HG02763 (cell line): ENCODE data around the gene OR6C6.
"Not testable (repeated sequence)": the region's sequence is repeated elsewhere in the genome, so short reads cannot be mapped to it uniquely, and the experiment has no call there.

Source experiments
- ATAC-seq: cut with Tn5 transposase; IDR thresholded peaks from one replicate; pipeline ENCODE4 v1.9.1; 2021; ENCODE audit warnings: mild to moderate bottlenecking, moderate library complexity; ENCODE audit not compliant: unreplicated experiment

Gene OR6C6

GRCh38 chr12:55296469-55296868 lies at the start of gene OR6C6:
Gene OR6C6 (minus strand): TSS chr12:55296569. CDS start chr12:55295232, 1,337 bp downstream.
- no peak for ATAC-seq

GRCh38 chr12:55336002-55336401 lies 39.6 kb upstream of the OR6C6 start:
- ATAC-seq = no peak

GRCh38 chr12:55330446-55330845 lies 34.1 kb upstream of the OR6C6 start, which contains the start of gene OR6C3:
Gene OR6C3 (plus strand): TSS chr12:55330746. CDS start chr12:55331701, 955 bp downstream.
- ATAC-seq = no peak

- not testable (repeated sequence) for ATAC-seq
Observed at GRCh38 chr12:55325801-55326200, 29.4 kb upstream of the OR6C6 start.

DNA sequence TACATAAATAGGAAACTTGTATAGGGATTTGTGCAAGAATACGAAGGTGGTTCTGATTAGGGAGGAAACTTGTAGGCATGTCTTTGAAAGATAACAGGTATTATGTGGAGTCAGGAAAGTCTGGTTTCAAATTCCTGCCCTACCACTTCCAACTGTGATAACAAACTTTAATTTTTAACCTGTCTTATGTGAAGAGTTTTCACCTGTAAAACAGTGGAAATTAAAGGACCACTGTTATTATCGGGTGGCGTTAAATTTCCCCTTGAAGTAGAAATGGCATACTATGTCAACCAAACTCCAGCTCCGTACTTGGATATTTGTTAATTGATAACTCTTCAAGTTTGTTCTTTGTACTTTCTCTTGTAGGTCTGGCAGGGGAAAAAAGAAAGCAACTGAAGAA lies 23.8 kb upstream of the OR6C6 start:
- no peak for ATAC-seq

DNA sequence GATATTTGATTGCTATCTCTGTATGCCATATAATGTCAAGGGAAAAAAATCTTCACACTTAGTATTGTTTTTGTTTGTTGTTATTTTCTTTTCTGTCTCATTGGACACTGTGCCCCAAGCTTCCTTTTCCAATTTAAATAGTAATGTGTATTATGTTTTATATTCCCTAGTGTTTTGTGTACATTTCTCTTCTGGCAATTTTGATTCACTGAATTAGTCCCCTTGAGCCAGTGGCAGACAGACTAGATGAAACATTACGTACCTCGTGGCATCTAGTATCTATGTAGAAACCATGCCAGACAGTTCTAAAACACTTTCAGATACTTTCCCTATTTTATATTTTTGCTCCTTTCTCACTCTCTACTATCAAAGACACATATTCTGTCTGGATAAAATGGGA lies 17.7 kb upstream of the OR6C6 start, which contains the start of gene OR6C1:
TSS of gene OR6C1 (plus strand) at position 301 of the 400 bp plus-strand sequence. CDS start 6,257 bp downstream, outside the sequence.
- no peak for ATAC-seq

DNA sequence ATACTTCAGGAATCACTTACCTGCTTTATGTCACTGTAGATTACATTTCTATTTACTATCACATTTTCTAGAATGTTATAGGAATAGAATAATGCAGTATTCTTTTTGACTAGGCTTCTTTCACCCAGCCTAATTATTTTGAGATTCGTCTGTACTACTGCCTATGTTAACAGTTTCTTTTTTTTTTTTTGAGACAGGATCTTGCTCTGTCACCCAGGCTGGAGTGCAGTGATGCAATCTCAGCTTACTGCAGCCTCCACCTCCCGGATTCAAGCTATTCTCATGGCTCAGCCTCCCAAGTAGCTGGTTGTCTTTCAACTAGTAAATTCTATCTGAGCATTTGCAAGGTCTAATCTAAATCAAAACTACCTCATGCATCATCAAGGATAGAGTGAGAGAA lies 6.4 kb downstream of the OR6C6 start:
- no peak for ATAC-seq

DNA sequence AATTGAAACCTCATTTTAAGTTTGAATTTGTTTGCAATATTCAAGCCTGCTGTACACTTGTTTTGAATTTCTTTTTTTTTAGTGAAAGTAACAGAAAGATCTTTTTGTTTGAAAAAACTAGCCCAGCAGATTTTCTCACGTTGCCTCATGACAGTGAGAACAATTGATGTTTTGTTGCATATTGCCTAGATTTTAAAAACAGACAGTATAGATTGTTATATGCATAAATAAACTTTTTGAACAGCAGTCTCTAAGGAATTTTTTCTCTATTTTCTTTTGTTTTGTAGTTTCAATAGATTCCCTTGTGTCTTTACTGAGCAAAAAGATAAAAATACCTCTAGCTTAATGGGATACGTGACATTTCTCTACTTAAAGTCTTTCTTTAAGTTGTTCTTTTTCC lies 15.4 kb downstream of the OR6C6 start:
- ATAC-seq = no peak

- no peak for ATAC-seq
Observed at GRCh38 chr12:55258303-55258702, 38.1 kb downstream of the OR6C6 start.

- ATAC-seq = no peak
Observed at GRCh38 chr12:55256831-55257230, 39.5 kb downstream of the OR6C6 start.

GRCh38 chr12:55253281-55253680 lies 43.1 kb downstream of the OR6C6 start:
- no peak for ATAC-seq

GRCh38 chr12:55250944-55251343 lies 45.4 kb downstream of the OR6C6 start:
- ATAC-seq = no peak

- no peak for ATAC-seq
Observed at GRCh38 chr12:55246159-55246558, 50.2 kb downstream of the OR6C6 start.

- ATAC-seq = no peak
Observed at GRCh38 chr12:55244309-55244708, 52.1 kb downstream of the OR6C6 start, which contains the start of gene OR6C74. Gene OR6C74 (plus strand): TSS chr12:55244609. CDS start chr12:55247288, 2,679 bp downstream.
